ENCODE measurements around the gene DYSF. TPM values are rescaled to one million over a fixed set of nuclear protein-coding genes. Genes with fewer than 3 reads are reported as not detected.

The DYSF gene
- polyA plus RNA-seq, 1 of the 3 experiments (the other 2 are of a cell fraction) = 0.10 TPM

GRCh38 chr2:71503837-71504236 lies 50.5 kb downstream of the DYSF start:
- H3K9me2 ChIP-seq = no peaks in the 10 kb centered on the region
- H3K27me3 ChIP-seq (ENCODE audit: insufficient read depth) = no peaks in the 10 kb centered on the region
- ChIA-PET CTCF (interaction anchor here (1.0 to 11.8 kb wide), 6 partner anchors 8 to 1076 kb away, joined by 3 to 108 read pairs (median 6); no protein-coding TSS in a partner anchor), POLR2A (no interaction called here)
- WGBS (ENCODE audit: low lambda C conversion rate) = 58% methylated on average over 2 of the region's 7 CpGs
- no peaks in the 10 kb centered on the region for H3K9me3 ChIP-seq
- H3K4me3 ChIP-seq (ENCODE audit: low read depth in 2 of 2, low read length in 1 of 2) = no peak overlapping the region
- H3K36me3 ChIP-seq (replicated peaks in 1 of 2; ENCODE audit: control insufficient read depth in 1 of 2, insufficient read depth in 2 of 2, low read length in 1 of 2) = no peaks in the 10 kb centered on the region
- H3K9ac ChIP-seq = no peak overlapping the region
- TF ChIP-seq, protein P1, sequence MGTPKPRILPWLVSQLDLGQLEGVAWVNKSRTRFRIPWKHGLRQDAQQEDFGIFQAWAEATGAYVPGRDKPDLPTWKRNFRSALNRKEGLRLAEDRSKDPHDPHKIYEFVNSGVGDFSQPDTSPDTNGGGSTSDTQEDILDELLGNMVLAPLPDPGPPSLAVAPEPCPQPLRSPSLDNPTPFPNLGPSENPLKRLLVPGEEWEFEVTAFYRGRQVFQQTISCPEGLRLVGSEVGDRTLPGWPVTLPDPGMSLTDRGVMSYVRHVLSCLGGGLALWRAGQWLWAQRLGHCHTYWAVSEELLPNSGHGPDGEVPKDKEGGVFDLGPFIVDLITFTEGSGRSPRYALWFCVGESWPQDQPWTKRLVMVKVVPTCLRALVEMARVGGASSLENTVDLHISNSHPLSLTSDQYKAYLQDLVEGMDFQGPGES (IDR thresholded peaks at IDR 0.05; ENCODE audit: low read depth, low read length) = no peak
- no peak for TF ChIP-seq SMC3 (IDR thresholded peaks at IDR 0.05; ENCODE audit: low read depth, low read length)
- no peak for TF ChIP-seq RFX5 (IDR thresholded peaks at IDR 0.05; ENCODE audit: low read length)
- no peak for TF ChIP-seq TAF1 (IDR thresholded peaks at IDR 0.05; ENCODE audit: borderline replicate concordance, low read depth, low read length)
- TF ChIP-seq EZH2phosphoT487 (IDR thresholded peaks at IDR 0.05; ENCODE audit: borderline replicate concordance, low read depth) = no peak
- TF ChIP-seq FOXM1 (IDR thresholded peaks at IDR 0.05; ENCODE audit: low read depth) = no peak
- TF ChIP-seq, protein P2, sequence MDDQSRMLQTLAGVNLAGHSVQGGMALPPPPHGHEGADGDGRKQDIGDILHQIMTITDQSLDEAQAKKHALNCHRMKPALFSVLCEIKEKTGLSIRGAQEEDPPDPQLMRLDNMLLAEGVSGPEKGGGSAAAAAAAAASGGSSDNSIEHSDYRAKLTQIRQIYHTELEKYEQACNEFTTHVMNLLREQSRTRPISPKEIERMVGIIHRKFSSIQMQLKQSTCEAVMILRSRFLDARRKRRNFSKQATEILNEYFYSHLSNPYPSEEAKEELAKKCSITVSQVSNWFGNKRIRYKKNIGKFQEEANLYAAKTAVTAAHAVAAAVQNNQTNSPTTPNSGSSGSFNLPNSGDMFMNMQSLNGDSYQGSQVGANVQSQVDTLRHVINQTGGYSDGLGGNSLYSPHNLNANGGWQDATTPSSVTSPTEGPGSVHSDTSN (IDR thresholded peaks at IDR 0.05) = no peak
- no peak for TF ChIP-seq CTCF (IDR thresholded peaks at IDR 0.05)
- TF ChIP-seq JUND (IDR thresholded peaks at IDR 0.05) = no peak
- TF ChIP-seq EP300 (IDR thresholded peaks at IDR 0.05; ENCODE audit: borderline replicate concordance in 1 of 2, low read depth in 1 of 2, low read length in 1 of 2) = no peak
- TF ChIP-seq, protein P3, sequence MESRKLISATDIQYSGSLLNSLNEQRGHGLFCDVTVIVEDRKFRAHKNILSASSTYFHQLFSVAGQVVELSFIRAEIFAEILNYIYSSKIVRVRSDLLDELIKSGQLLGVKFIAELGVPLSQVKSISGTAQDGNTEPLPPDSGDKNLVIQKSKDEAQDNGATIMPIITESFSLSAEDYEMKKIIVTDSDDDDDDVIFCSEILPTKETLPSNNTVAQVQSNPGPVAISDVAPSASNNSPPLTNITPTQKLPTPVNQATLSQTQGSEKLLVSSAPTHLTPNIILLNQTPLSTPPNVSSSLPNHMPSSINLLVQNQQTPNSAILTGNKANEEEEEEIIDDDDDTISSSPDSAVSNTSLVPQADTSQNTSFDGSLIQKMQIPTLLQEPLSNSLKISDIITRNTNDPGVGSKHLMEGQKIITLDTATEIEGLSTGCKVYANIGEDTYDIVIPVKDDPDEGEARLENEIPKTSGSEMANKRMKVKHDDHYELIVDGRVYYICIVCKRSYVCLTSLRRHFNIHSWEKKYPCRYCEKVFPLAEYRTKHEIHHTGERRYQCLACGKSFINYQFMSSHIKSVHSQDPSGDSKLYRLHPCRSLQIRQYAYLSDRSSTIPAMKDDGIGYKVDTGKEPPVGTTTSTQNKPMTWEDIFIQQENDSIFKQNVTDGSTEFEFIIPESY (IDR thresholded peaks at IDR 0.05; ENCODE audit: borderline replicate concordance, low read depth) = no peak
- TF ChIP-seq NRF1 (IDR thresholded peaks at IDR 0.05; ENCODE audit: low read depth, low read length) = no peak
- no peak for TF ChIP-seq FOXJ3 (CRISPR knock-in tag; IDR thresholded peaks at IDR 0.05)
- no peak for TF ChIP-seq ELF1 (IDR thresholded peaks at IDR 0.05)
- TF ChIP-seq, protein P4, sequence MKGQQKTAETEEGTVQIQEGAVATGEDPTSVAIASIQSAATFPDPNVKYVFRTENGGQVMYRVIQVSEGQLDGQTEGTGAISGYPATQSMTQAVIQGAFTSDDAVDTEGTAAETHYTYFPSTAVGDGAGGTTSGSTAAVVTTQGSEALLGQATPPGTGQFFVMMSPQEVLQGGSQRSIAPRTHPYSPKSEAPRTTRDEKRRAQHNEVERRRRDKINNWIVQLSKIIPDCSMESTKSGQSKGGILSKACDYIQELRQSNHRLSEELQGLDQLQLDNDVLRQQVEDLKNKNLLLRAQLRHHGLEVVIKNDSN (IDR thresholded peaks at IDR 0.05; ENCODE audit: borderline replicate concordance, low read depth) = no peak
- no peak for TF ChIP-seq POLR2AphosphoS5 (IDR thresholded peaks at IDR 0.05; ENCODE audit: low read depth, low read length)
- no peak for TF ChIP-seq RCOR1 (IDR thresholded peaks at IDR 0.05; ENCODE audit: low read length)
- no peak for TF ChIP-seq YY1 (IDR thresholded peaks at IDR 0.05; ENCODE audit: low read depth)
- TF ChIP-seq RXRA (IDR thresholded peaks at IDR 0.05; ENCODE audit: borderline replicate concordance, low read depth) = no peak
- H3K79me2 ChIP-seq (ENCODE audit: insufficient read depth) = no peaks in the 10 kb centered on the region
- no peaks in the 10 kb centered on the region for H3F3A ChIP-seq (replicated peaks; ENCODE audit: insufficient read depth)
- no peak overlapping the region for H3K4me2 ChIP-seq
- H2AFZ ChIP-seq (ENCODE audit: low read depth) = no peak overlapping the region
- H3K27ac ChIP-seq (ENCODE audit: low read depth in 2 of 2, low read length in 1 of 2) = no peak overlapping the region
- no peaks in the 10 kb centered on the region for H4K20me1 ChIP-seq (ENCODE audit: insufficient read depth)
- peaks cover 0 to 11% of the 10 kb centered on the region in 2 experiments; a peak in 1 of 4 replicates for H3K4me1 ChIP-seq (ENCODE audit: control insufficient read depth in 1 of 2, insufficient read depth in 2 of 2, low read depth in 1 of 2, low read length in 1 of 2)
- DNase-seq = no peak
